Measurements from ENCODE around the gene NEDD4L.

NEDD4L gene

DNA sequence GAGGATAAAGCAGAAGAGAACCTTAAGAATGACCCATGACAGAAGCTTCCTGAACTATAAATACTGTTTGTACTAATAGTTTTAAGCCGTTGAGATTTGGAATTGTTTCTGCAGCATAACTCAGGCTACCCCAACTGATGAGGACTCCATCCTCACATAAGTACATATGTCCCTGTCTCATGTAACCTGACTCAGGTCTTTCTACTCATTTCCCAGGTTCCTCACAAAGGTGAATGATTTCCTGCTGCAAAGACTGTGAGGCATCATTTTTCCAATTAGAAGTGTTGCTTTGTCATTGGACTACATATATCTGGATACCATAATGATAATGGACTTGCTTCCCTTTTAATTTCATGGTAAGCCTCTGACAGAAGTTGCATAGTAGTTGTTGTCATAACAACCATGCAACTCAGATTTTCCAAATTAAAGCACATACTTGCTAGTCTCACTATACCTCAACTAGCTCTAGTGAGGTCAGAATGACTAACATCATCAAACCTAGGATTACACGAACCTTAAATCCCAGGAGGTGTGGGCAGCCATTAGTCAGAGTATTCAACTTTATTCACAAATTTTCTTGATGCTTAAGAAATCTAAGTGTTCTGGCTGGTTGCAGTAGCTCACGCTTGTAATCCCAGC lies 38.0 kb upstream of the NEDD4L start:
- Histone ChIP-seq H3K27me3 (ENCODE audit: low read length) (no peaks in the 10 kb centered on the region), H3K79me2 (ENCODE audit: insufficient read depth, low read length) (no peaks in the 10 kb centered on the region), H4K20me1 (ENCODE audit: low read depth, low read length) (no peaks in the 10 kb centered on the region), H3K9me3 (ENCODE audit: insufficient read depth, low read length) (no peaks in the 10 kb centered on the region), H3K27ac (ENCODE audit: low read depth, low read length) (no peak overlapping the region), H3F3A (ENCODE audit: insufficient read depth) (no peaks in the 10 kb centered on the region), H3K36me3 (ENCODE audit: low read length) (no peaks in the 10 kb centered on the region), H3K4me3 (ENCODE audit: insufficient read depth, low read length, poor library complexity, severe bottlenecking) (no peak overlapping the region), H3K9me2 (replicated peaks; ENCODE audit: insufficient read depth, low read length) (no peaks in the 10 kb centered on the region), H2AFZ (ENCODE audit: low read depth, low read length, severe bottlenecking) (no peak overlapping the region), H3K4me2 (ENCODE audit: low read depth, low read length, poor library complexity, severe bottlenecking) (no peak overlapping the region), H3K9ac (ENCODE audit: low read length) (no peak overlapping the region)
- TF ChIP-seq, protein P1, sequence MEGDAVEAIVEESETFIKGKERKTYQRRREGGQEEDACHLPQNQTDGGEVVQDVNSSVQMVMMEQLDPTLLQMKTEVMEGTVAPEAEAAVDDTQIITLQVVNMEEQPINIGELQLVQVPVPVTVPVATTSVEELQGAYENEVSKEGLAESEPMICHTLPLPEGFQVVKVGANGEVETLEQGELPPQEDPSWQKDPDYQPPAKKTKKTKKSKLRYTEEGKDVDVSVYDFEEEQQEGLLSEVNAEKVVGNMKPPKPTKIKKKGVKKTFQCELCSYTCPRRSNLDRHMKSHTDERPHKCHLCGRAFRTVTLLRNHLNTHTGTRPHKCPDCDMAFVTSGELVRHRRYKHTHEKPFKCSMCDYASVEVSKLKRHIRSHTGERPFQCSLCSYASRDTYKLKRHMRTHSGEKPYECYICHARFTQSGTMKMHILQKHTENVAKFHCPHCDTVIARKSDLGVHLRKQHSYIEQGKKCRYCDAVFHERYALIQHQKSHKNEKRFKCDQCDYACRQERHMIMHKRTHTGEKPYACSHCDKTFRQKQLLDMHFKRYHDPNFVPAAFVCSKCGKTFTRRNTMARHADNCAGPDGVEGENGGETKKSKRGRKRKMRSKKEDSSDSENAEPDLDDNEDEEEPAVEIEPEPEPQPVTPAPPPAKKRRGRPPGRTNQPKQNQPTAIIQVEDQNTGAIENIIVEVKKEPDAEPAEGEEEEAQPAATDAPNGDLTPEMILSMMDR (IDR thresholded peaks at IDR 0.05; ENCODE audit: insufficient read depth, low read length, poor library complexity, severe bottlenecking), result no peak

GRCh38 chr18:58009166-58009565 lies 34.9 kb upstream of the NEDD4L start:
- Histone ChIP-seq H3K4me3 (ENCODE audit: insufficient read depth, low read length, poor library complexity, severe bottlenecking) (no peak overlapping the region), H2AFZ (ENCODE audit: low read depth, low read length, severe bottlenecking) (no peak overlapping the region)

GRCh38 chr18:58010265-58010664 lies 33.8 kb upstream of the NEDD4L start:
- Histone ChIP-seq H3F3A (ENCODE audit: insufficient read depth) (no peaks in the 10 kb centered on the region), H3K27ac (ENCODE audit: low read depth, low read length) (no peak overlapping the region), H3K4me3 (ENCODE audit: insufficient read depth, low read length, poor library complexity, severe bottlenecking) (no peak overlapping the region), H3K9me3 (ENCODE audit: insufficient read depth, low read length) (no peaks in the 10 kb centered on the region), H3K9ac (ENCODE audit: low read length) (no peak overlapping the region), H2AFZ (ENCODE audit: low read depth, low read length, severe bottlenecking) (no peak overlapping the region), H3K9me2 (replicated peaks; ENCODE audit: insufficient read depth, low read length) (no peaks in the 10 kb centered on the region), H3K36me3 (ENCODE audit: low read length) (no peaks in the 10 kb centered on the region), H4K20me1 (ENCODE audit: low read depth, low read length) (no peaks in the 10 kb centered on the region), H3K4me2 (ENCODE audit: low read depth, low read length, poor library complexity, severe bottlenecking) (no peak overlapping the region), H3K27me3 (ENCODE audit: low read length) (no peaks in the 10 kb centered on the region), H3K79me2 (ENCODE audit: insufficient read depth, low read length) (no peaks in the 10 kb centered on the region)
- no peak for TF ChIP-seq EZH2phosphoT487 (conservative IDR thresholded peaks at IDR 0.05; ENCODE audit: low read length)
- TF ChIP-seq, protein P1 (IDR thresholded peaks at IDR 0.05; ENCODE audit: insufficient read depth, low read length, poor library complexity, severe bottlenecking), result no peak

More at GRCh38 chr18:58009166-58009565, 34.9 kb upstream of the NEDD4L start:
- Histone ChIP-seq H3K4me2 (ENCODE audit: low read depth, low read length, poor library complexity, severe bottlenecking) (no peak overlapping the region), H3K27ac (ENCODE audit: low read depth, low read length) (no peak overlapping the region), H3K9me3 (ENCODE audit: insufficient read depth, low read length) (no peaks in the 10 kb centered on the region), H3K36me3 (ENCODE audit: low read length) (no peaks in the 10 kb centered on the region), H3K9me2 (replicated peaks; ENCODE audit: insufficient read depth, low read length) (no peaks in the 10 kb centered on the region), H3K79me2 (ENCODE audit: insufficient read depth, low read length) (no peaks in the 10 kb centered on the region), H3K27me3 (ENCODE audit: low read length) (no peaks in the 10 kb centered on the region), H4K20me1 (ENCODE audit: low read depth, low read length) (no peaks in the 10 kb centered on the region), H3F3A (ENCODE audit: insufficient read depth) (no peaks in the 10 kb centered on the region), H3K9ac (ENCODE audit: low read length) (no peak overlapping the region)
- TF ChIP-seq, protein P1 (IDR thresholded peaks at IDR 0.05; ENCODE audit: insufficient read depth, low read length, poor library complexity, severe bottlenecking), result no peak
- TF ChIP-seq EZH2phosphoT487 (conservative IDR thresholded peaks at IDR 0.05; ENCODE audit: low read length), result no peak
